ENCODE results near the gene DQX1.

DNA sequence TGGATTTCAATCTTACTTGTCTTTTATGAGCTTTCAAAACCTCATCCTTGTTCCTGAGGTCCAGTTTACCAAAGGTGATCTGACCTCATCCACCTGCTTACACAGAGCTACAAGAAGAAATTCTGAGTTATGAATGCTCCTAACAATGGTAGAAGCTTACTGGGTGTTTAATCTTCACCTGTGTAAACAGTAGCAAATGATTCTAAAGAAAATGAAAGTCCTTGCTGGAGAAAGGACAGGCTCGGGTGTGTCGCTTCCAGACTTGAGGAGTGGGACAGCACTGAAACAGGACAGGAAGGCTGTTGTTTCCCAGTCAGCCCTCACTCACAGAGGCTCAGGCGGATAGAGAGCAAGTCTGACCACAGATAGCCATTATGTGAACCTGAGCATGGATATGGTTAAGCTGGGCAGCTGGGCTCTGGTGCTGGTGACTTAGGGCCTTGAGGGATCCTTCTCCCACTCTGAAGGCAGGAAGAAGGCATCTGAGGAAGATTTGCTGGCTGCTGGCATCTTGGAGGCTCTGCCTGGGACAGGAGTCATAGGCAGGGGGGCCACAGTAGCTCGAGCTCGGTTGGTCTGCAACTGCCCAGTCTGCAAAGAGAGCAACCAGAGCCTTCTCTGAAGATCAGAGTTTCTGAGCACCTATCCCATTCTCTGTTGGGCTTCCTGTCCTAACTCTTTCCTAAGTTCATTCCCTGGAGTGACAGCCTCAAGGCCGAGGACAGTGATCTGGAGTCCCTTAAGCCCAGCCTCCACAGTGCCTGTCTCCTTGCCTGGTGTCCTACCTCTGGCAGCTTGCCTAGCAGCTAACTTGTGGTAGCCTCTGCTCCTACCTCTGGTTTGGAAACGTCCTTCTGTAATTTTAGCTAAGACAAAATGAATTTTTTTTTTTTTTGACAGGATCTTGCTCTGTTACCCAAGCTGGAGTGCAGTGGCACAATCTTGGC lies 32.5 kb upstream of the DQX1 start:
- TF ChIP-seq, protein P1, sequence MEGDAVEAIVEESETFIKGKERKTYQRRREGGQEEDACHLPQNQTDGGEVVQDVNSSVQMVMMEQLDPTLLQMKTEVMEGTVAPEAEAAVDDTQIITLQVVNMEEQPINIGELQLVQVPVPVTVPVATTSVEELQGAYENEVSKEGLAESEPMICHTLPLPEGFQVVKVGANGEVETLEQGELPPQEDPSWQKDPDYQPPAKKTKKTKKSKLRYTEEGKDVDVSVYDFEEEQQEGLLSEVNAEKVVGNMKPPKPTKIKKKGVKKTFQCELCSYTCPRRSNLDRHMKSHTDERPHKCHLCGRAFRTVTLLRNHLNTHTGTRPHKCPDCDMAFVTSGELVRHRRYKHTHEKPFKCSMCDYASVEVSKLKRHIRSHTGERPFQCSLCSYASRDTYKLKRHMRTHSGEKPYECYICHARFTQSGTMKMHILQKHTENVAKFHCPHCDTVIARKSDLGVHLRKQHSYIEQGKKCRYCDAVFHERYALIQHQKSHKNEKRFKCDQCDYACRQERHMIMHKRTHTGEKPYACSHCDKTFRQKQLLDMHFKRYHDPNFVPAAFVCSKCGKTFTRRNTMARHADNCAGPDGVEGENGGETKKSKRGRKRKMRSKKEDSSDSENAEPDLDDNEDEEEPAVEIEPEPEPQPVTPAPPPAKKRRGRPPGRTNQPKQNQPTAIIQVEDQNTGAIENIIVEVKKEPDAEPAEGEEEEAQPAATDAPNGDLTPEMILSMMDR (IDR thresholded peaks at IDR 0.05), result no peak
- TF ChIP-seq POLR2A (IDR thresholded peaks at IDR 0.05), result no peak
